Stimulated activated CD8-positive, alpha-beta memory T cell treated with anti-CD3 and anti-CD28 coated beads, Interleukin-4, amount 100 ng/mL, for 4 hours (primary cell): ENCODE data around the gene ANKRD65.
"Not testable (repeated sequence)": the region's sequence is repeated elsewhere in the genome, so short reads cannot be mapped to it uniquely, and the experiment has no call there.

Experiments
- DNase-seq, 2 donors: peaks; one replicate each; pipeline ENCODE4 v3.0.0-alpha.2; 2020; ENCODE audit warnings: low read depth in 2 of 2, low spot score in 1 of 2

ANKRD65 gene

DNA sequence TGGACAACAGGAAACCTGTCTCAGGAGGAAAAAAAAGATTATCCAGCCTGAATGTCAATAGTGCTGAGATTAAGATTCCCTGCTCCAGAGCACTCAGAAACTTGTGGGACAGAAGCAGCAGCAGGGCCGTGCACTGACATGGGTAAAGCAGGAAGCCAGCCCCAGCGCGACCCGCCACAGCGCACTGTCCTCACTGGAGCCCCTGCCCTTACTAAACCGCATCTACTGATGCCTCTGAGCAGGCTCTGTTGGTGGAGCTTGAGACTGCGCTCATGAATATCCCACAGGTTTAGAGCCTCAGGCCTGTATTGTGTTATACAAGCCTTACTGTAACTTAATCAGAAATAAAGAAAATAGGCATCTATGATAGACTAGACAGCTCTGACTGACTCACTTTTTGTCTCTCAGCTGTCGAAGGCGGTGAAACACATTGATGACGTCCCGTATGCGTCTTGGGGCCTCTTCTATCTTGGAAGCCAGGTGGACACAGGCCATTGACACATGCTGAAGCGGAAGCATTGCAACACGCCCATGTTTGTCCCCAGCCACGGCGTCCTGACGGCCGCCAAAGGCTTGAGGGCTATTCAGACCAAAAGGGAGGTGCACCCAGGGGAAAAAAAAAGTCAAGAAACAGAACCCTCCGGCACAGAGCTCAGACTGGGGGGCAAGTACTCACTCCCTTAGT, 23.1 kb downstream of the ANKRD65 start:
- DNase-seq: no peak

DNA sequence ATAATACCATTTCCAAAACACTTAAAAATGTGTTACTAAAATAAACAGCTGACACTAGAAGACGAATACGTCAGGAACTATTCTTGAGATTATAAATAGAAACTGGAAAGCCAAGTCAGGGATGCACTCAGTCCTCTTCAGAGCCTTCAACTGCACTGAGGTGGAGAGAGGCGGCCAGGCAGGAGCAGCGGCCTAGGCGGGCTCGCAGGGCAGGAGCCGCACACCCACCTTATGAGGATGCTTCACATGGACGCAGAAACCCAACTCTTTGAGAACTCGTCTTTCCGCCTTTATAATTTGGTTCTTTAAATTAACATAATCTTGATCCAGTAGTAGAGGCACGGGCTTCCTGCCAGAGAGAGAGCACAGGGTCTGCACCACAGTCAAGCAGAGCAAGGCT, 25.9 kb downstream of the ANKRD65 start:
- DNase-seq: no peak

DNA sequence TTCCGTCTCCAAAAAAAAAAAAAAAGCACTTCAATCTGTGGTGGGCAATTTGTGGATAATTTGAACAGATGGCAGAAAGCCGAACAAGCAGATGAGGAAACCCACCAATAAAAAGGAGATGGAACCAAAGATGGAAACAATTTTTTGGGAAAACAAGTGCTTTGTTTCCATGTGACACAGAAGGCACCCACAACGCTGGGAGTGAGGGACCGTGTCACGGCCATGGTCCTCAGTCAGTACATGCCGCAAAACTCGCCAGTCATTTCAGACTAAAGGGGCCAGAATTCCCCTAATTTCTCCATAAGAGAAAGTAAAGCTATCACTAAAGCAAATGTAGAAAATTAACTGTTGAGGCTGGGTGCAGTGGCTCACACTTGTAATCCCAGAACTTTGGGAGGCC, 27.0 kb downstream of the ANKRD65 start:
- DNase-seq: no peak

DNA sequence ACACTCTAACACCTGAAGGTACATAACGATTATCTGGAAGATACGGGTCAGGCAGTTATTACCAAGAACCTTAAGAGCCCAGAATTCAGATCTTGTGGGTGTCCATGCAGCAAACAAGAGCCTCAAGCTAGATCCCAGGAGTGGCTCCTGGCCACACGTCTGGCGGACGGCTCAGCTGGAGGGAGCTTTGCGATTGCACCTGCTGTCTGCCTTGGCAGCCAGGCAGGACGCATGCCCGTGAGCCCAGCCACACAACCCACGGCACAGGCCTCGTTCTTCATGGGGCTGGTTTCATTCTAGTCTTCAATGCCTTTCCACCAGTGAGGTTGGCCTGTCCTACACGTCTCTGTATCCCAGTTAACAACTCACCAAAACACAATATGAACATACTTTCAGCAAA, 27.6 kb downstream of the ANKRD65 start:
- DNase-seq: no peak

DNA sequence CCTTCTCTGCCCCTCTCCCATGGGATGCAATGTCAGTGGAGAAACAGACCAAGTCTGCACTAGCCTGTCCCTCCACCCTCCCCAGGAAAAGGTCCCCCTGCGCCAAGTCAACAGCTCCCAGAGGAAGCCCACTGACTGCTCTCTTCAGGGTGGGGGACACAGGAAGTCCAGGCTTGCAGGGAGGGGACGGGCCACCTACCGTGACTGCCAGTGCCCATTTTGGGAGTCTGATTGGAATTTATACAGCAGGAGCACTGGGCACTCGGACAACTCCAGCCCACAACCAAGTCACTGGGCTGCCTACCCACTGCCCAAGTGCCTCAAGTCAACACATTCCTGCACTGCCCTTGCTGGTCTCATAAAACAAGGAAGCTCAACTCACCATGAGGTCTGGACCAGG, 28.1 kb downstream of the ANKRD65 start:
- DNase-seq: no peak

DNA sequence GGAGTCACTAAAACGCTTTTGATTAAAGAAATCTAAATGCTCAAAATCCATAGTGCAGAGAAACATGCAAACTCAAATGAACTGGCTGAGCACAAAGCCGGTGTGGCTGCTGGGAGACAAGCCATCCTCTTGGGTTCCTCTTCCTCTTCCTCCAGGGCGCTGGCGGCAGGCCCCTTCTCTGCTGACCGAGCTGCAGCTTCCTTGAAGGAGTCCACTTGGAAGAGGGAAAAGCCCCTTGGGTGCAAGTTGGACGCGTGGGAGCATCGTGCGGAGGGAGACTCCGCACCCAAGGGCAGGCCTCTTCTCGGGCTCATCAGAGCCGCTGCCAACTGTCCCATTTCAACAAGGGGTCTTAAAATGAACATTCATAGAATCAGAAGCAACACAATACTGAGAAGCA, 29.9 kb downstream of the ANKRD65 start:
- DNase-seq: no peak

DNA sequence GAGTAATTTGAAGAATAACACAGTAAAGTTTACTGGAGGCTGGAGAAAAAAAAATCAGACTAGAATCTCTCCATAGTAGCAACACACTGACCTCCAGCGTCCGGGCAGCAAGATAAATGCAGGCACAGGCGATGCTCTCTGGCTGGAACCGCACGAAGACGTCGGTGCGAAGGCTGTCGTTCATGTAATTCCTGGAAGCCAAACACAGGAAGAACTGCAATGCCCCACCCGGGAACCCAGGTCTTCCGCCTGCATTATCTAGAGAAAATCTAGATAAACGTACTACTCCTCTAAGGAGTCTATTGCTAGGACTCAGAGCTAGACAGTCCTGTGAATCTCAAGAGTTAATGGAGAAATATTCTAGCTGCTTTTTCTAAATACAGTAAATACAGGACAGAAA, 30.4 kb downstream of the ANKRD65 start:
- no peak for DNase-seq

DNA sequence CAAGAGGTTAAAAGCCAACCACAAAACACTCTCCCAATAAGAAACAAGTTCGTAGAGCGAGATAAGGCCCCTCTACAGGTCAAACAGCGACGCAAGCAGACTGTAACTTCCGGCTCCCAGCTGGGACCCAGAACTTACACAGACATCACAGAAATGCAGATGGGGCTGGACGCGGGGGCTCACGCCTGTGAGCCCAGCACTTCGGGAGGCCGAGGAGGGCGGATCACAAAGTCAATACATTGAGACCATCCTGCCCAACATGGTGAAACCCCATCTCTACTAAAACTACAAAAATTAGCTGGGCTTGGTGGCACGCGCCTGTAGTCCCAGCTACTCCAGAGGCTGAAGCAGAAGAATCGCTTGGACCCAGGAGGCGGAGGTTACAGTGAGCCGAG, 33.0 kb downstream of the ANKRD65 start:
- DNase-seq: no peak

DNA sequence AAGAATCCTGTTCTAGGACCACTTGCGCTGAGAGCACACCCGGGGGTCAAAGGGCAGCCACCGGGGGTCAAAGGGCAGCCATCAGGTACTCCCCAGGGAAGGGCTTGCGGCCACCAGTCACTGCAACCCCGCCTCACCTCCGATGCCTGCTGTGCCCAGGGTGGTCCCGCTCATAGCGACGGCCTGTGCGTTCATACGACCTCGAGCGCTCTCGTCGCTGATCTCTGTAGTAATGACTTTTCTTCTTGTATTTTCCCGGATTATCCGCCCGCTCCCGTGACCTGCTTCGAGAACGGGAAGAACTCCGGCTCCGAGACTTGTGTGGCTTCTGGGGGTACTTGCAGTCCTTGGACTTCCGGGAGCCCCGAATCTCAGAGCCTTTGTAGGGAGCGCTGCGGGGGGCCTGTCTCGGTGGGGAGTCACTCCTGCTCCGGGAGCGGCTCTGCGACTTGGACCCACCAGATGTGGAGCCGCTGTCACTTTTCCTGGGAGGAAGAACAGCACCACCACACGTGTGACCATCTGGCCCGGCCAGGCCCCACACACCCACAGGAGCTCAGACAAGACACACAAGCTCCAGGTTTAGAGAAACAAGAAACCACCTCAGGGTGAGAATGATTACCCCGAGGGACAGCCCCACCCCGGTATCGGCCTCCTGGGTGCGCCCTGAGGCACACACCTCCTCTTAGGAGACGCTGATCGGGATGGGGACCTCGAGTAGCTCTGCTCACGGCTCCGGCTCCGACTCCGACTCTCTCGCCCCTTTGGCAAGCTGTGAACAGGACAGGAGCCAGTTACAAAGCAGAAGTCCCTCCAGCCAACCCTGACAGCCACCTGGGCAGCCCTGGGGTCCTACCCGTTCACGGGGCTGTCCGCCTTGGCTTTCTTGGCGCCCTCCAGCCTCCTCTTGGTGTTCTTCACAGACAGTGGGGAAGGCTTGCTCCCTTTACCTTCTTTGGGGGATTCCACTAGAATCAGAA, 33.7 kb downstream of the ANKRD65 start:
- no peak for DNase-seq

DNA sequence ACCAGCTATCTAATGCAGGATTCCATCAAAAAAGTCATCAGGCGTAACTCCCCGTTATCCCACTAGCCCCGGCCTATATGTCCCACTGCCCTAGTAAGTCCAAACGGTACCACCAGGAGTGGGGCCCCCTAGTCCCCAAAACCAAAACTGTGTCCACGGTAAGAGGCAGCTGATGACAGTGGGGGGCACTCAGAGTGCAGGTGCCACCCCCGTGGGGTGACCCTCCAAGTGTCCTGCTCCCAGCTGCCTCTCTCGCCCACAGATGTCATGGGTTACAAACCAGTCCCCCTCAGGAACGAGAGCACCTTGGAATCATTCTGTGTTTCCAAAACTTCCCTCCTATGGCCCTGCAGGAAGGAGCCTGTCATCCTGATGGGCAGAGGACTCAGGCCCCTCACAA, 35.1 kb downstream of the ANKRD65 start:
- no peak for DNase-seq

DNA sequence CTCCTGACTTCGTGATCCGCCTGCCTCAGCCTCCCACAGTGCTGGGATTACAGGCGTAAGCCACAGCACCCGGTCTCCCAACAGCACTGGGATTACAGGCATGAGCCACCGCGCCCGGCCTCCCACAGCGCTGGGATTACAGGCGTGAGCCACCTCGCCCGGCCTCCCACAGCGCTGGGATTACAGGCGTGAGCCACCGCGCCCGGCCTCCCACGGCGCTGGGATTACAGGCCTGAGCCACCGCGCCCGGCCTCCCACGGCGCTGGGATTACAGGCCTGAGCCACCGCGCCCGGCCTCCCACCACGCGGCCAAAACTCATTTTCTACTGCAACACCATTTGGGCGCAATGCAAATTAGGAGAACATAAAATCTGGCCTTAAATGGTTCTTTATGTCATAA, 35.7 kb downstream of the ANKRD65 start:
- DNase-seq: not testable (repeated sequence)

DNA sequence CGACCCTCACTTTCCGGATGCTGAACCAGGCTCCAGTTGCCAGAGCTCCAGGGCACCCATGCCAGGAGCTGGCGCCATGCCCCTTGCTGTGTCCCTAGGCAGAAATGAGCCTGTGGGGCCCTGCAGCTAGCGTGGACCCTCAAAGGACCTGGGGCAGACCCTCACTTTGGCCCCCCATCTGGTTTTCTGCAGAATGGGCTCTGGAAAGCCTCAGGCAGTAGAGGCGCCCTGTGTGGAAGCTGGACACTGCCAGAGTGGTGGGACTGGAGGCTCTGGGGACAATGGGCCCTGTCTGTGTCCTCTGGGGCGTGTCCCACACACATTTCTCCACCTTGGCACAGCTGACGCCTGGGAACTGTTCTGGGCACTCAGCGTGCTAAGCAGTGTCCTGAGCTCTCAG, 39.8 kb downstream of the ANKRD65 start:
- no peak for DNase-seq

DNA sequence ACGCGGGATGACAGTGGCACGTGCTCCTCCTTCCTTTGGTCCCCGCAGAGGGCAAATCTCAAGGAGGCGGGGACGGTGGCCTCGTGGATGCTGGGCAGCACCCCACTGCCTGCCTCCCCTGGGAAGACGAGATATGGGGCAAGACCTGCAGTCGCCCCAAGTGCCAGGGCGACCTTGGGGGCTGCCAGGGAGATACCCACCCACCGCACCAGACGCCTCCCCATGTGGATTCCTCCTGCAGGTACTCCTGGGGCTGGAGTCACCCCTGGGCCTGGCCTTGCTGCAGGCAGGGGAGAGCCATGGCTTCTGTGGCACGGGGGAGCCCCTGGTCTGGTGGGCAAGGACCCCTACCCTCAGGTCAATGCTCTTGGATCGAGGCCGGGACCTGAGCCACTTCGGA, 40.2 kb downstream of the ANKRD65 start:
- no peak for DNase-seq

DNA sequence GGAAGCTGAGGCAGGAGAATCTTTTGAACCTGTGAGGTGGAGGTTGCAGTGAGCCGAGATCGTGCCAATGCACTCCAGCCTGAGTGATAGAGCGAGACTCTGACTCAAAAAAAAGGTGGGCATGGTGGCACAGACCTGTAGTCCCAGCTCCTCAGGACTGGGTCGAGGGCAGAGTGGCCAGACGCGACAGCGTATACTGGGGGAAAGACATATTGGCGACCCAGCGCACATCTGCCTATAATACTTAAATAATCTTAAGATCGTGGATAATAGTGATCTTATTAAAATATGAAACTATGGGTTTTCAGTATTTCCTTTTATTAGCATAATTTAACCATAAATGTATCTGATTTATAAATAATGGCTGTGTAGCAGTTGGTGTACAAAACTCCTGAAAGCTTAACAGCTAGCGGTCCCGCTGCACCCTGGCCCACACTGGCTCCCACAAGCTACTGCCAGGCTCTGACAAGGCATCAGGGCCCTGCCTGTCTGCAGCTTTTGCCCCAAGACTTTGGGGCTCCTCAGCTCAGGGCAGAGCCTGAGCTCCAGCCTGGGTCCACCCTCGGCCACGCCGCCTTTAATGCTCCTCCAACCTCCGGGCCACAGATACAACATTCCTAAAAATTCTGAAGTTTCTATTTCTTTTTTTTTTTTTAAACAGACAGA, 43.4 kb downstream of the ANKRD65 start:
- no peak for DNase-seq

DNA sequence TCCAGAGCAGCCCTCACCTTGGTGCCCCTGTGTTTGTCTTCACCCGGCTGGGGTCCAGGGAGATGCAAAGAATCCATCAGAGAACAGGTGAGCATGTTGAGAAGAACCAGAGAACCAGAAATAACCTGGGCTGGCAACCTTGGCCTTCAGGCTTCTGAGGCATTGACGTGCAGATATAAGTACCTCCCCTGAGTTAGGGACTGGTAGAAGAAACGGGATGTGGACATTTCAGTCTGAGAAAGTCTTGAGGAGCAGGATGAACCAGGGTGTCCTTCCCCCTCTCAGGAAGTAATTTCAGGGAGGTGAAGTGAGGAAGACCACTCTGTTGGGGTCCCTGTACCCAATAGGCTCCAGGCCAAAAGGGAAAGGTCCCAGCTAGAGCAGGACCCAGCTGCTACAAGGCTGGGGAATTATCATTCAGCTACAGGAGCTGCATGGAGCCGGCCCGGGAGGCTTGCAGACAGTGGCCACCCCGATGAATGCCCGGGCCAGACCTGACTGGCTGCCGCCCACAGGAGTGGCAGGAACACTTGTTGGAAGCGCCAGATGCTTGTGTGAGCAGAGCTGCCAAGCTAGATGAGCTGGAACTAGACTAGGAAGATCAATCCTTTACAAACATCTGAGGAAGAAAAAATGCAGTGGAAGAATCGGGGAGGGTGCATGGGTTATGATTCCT, 44.4 kb downstream of the ANKRD65 start:
- DNase-seq: no peak

DNA sequence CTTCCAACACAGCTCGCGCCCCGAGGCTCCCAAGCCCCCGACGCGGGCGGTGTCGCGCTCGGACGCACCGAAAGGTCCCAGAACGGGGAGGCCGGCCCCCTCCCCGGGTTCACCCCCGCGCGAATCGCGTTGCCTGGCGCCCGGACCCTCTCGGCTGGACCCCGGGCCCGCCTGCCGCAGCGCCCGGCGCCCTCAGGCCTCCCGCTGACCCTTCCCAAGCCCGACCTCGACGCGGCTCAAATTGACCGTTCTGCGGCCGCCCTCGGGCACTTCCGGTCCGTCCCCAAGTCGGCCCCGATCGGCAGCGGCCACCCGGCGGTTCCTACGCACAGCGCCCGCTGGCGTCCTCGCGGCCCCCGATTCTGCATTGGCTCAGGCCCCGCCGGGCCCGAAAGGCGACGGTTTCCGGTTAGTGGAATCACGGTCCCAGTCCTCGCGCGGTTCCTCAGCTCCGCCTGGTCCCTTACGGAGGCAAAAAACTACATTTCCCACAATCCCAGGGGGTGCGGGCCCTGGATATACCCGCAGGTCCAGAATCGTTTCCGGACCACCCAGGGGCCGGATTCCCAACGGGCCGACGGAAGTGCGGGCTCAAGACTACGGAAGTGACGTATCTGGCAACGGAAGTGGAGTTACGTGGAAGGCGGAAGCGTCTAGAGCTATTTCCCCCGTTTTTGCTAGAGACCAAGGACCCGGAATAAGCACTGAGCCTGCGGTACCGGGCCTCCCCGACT, 46.0 kb downstream of the ANKRD65 start, which contains the start of gene AURKAIP1:
AURKAIP1 (minus strand) TSS at position 279 of the 734 bp plus-strand sequence. CDS start 451 bp downstream, outside the sequence.
- DNase-seq: peak; percentile 85 to 93

DNA sequence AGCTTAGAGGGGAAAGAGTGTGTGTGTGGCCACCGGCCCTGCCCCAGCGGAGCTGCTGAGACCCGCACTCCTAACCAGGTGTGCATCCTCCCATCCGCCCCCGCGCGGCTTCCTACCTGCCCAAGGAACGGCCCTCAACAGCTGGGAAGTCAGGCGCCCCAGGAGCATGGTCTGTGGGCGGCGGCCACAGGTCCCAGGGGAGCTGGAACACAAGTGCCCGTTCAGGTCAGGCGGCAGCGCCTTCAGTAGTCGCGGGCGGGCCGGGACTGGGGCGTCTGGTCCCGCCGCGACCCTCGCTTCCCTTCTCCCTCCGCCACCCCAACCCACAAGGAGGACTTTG, 46.5 kb downstream of the ANKRD65 start:
- DNase-seq: no peak

DNA sequence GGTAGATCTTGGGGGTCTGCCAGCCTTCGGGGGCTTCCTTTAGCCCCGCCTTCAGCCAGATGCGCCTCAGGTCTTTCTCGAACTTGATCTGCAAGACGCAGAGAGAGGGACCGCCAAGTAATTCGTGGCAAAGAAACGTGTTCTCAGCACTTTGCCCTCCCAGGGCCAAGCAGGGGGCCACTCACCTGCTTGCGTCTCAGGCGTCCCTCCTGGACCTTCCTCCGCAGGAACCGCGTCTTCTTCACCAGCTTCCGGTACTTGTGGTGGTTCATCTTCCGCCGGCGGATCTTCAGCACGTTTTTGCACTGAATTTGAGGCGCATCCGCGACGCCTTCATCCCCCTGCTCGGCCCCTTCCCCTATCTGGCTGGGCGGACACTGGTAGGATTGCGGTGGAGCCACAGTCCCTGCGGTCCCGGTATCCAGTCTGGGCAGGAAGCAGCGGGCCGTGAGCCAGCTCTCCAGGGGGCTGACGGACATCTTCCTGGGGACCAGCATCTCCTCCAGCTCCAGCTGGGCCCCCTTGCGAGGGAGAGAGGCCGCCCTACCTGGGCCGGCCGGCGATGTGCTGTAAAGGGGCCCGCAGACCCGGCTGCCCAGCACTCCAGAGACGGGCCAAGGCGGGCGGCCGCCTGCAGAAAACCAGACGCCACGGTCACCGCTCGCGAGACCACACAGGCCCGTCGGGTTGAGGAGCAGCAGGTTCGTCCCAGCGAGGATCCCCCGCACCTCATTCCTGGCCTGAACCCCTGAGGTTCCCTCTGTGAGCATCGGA, 47.1 kb downstream of the ANKRD65 start:
- DNase-seq: no peak

DNA sequence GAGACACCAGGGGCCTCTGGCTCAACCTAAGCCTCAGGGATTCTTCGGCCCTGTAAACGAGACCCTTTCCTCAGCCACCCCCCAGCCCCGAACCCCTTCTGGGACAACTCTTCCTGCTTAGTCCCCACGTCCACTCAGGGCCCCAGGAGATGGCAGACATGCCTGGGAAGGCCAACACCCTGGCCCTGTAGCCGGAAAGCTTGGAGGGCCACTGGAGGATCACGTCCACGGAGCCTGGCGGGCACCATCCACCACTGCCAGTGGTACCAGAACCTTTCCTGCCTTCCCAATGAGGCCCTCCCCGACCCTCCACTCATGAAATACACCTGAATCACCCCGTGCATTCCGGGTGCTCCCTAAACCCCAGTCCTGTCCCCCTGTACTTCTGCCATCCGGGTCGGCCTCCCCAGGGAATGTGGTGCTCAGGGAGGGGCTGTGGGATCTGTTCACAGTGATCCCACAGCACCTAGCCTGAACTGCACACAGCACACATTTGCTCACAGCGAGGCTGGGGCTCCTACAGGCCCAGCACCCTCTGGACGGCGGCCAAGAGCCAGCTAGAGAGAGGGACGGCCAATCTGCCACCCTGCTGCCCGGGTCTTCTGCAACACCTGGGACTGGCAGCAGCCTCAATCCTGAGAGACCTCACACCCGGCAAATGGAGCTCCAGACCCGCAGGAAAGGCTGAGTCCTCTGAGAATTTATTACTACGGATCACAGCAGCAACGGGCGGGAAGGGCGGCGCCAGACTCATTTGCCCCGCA, 47.8 kb downstream of the ANKRD65 start:
- no peak for DNase-seq
